AG04450 (cell line): ENCODE results near the gene OMD. TPM values are rescaled to one million over a fixed set of nuclear protein-coding genes. Genes with fewer than 3 reads are reported as not detected.

Experiments
- CTCF ChIA-PET: fragments of 300-600, 350-600 bp; formaldehyde crosslinking; extraction: SDS; loops from one replicate; lab custom pipeline; 2022; ENCODE audit warnings: antibody characterized with exemption, inconsistent platforms; lab: Charles Lee
- POLR2A ChIA-PET: fragments of 350-600 bp; formaldehyde crosslinking; extraction: SDS; loops from one replicate; lab custom pipeline; 2021; ENCODE audit warnings: antibody characterized with exemption, inconsistent platforms; lab: Yijun Ruan, JAX
- DNase-seq: peaks from one replicate; pipeline ENCODE4 v3.0.0-alpha.2; 2011; ENCODE audit warnings: low read depth, low spot score
- H3K27ac ChIP-seq: one replicate; pipeline ENCODE4 v1.5.1; 2012; ENCODE audit warnings: low read depth, low read length, control low read depth
- H3K27me3 ChIP-seq: one replicate; pipeline ENCODE4 v1.6.0; 2012; ENCODE audit warnings: low read length; ENCODE audit not compliant: control insufficient read depth, insufficient read depth
- H3K4me3 ChIP-seq: 2 replicates; pipeline ENCODE4 v1.5.1; 2011; ENCODE audit warnings: mild to moderate bottlenecking, low read depth, low read length, control low read depth
- H3K9me3 ChIP-seq: 2 replicates; pipeline ENCODE4 v1.5.1; 2012; ENCODE audit warnings: low read length; ENCODE audit not compliant: control insufficient read depth, insufficient read depth
- polyA plus RNA-seq: library from polyadenylated mRNA; depleted of rRNA; stranded (reverse); fragments of >200 nt; gene quantifications from 2 replicates; pipeline ENCODE4 v1.2.3, GENCODE V29; 2011
- TF ChIP-seq, protein P1 (sequence below): IDR thresholded peaks from 2 replicates; pipeline ENCODE4 v1.5.1; 2011; ENCODE audit warnings: low read depth, low read length, control low read depth, inconsistent platforms

OMD gene
- polyA plus RNA-seq, 1 experiment: not detected

DNA sequence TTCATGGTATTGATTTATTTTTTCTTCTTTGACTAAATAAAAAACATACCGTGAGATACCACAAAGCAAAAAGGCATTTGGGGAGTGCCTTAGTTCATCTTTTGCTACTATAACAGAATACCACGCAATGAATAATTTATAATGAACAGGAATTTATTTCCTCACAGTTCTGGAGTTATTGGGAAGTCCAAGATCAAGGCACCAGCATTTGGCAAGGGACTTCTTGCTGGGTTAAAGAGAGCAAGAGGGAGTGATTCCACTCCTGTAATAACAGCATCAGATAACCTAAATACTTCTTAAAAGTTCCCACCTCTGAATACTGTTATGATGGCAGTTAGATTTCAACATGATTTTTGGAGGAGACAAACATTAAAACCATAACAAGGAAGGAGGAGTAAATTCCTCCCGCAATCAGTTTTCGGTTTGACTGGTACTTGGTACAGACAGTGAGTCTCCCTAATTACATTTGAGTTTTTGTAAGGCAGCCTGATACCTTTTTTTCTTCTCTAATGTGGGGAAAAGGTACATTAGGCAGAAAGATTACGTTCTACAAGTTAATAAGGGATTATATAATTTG lies 8.8 kb upstream of the OMD start:
- TF ChIP-seq, protein P1, sequence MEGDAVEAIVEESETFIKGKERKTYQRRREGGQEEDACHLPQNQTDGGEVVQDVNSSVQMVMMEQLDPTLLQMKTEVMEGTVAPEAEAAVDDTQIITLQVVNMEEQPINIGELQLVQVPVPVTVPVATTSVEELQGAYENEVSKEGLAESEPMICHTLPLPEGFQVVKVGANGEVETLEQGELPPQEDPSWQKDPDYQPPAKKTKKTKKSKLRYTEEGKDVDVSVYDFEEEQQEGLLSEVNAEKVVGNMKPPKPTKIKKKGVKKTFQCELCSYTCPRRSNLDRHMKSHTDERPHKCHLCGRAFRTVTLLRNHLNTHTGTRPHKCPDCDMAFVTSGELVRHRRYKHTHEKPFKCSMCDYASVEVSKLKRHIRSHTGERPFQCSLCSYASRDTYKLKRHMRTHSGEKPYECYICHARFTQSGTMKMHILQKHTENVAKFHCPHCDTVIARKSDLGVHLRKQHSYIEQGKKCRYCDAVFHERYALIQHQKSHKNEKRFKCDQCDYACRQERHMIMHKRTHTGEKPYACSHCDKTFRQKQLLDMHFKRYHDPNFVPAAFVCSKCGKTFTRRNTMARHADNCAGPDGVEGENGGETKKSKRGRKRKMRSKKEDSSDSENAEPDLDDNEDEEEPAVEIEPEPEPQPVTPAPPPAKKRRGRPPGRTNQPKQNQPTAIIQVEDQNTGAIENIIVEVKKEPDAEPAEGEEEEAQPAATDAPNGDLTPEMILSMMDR: no peak
- CTCF ChIA-PET: no interaction called here
- Histone ChIP-seq H3K9me3 (no peaks in the 10 kb centered on the region), H3K27ac (no peak overlapping the region), H3K27me3 (no peaks in the 10 kb centered on the region), H3K4me3 (no peak overlapping the region)
- no peak for DNase-seq
- POLR2A ChIA-PET: interaction anchor here (0.7 kb wide), 1 partner anchor 11 kb away, joined by 3 read pairs; no protein-coding TSS in a partner anchor

DNA sequence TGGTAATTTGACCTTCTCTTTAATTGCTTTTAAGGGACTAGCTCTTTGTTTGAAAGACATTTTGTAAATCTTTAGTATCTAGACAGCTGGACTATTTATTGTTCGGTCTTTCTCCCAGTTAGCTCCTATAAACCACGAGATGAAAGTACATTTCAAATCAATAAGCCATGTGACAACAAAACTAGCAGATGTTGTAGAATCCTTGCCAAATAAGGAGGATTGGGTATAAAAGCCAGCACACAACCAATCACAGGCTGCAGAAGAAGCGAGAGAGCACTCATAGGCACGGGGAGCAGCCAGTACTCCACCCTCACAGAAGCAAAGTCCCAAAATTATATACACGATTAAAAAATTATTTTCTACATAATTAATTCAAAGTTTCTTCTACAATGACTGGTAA lies 8.1 kb upstream of the OMD start:
- no peaks in the 10 kb centered on the region for H3K9me3 ChIP-seq
- ChIA-PET CTCF (no interaction called here), POLR2A (no interaction called here)
- no peak overlapping the region for H3K27ac ChIP-seq
- H3K27me3 ChIP-seq: no peaks in the 10 kb centered on the region
- TF ChIP-seq, protein P1: no peak
- no peak for DNase-seq
- H3K4me3 ChIP-seq: no peak overlapping the region

DNA sequence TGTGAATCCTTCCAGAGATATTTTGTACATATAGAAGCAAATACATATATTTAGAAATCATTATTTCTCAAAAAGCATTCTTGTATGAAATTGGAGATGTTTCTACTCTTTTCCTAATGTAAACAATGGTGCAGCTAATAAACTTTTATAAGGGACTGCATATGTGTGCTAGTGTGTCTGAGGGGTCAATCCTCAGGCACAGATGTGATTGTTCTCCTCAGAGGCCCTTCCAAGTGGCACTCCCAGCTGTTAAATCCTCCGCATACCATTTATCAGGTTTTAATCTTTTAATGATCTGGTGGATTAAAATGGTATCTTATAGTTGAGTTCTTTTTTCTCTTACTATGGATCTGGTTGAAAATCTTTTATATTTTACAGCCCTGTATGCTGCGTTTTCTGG lies 5.6 kb upstream of the OMD start:
- Histone ChIP-seq H3K27ac (no peak overlapping the region), H3K27me3 (no peaks in the 10 kb centered on the region), H3K9me3 (no peaks in the 10 kb centered on the region), H3K4me3 (no peak overlapping the region)
- POLR2A ChIA-PET: no interaction called here
- CTCF ChIA-PET: no interaction called here
- TF ChIP-seq, protein P1: no peak
- DNase-seq: no peak

DNA sequence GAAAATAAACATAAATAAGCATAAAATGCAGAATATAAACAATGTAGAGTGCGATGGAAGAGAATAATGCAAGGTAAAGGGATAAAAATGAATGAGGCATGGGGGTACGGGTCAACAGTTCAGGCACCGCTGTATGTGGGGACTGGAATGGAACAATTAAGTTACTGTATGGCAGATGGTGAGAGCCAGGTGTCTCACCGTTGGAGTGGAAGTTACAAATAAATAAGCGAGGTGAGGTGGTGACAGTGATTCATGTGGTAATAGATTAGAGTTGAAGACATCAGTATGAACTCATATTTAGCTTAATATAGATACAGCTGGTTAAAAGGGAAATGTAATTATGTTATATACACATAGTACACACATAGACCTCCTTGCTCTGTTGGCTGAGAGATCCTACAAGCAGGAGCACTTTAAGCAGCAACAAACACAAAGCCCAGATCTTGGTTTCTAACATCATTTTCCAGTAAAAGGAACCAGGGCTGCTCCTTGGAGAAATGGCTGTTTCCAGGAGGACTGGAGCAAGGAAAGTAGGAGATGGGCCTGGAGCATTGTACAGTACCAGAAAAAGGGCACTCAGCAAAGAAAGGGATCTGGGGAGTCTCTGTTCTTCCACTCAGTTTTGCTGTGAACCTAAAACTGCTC lies 2.4 kb upstream of the OMD start:
- ChIA-PET CTCF (interaction anchor here (2.0 kb wide), 1 partner anchor 13 kb away, joined by 10 read pairs; no protein-coding TSS in a partner anchor), POLR2A (no interaction called here)
- H3K9me3 ChIP-seq: no peaks in the 10 kb centered on the region
- TF ChIP-seq, protein P1: no peak
- no peaks in the 10 kb centered on the region for H3K27me3 ChIP-seq
- no peak overlapping the region for H3K27ac ChIP-seq
- no peak overlapping the region for H3K4me3 ChIP-seq
- no peak for DNase-seq

DNA sequence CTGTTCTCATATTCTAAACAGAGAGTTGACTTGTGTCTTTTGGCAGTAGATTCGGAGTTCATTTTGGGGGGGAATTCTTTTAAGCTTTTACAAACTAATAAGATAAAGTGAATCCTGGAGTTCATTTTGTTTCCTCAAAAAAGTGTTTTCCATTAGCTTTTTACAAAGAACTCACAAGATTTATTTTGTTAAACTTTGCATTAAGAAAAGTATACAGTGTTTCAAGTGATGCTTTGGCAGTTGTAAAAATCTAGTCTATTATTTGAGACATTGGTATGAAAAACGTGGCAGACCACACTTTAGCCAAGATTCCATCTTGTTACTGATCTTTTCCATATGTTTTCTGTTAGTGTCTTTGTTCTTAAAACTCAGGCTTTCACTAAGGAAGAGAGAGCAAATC lies 1.2 kb upstream of the OMD start:
- Histone ChIP-seq H3K27ac (no peak overlapping the region), H3K9me3 (no peaks in the 10 kb centered on the region), H3K4me3 (no peak overlapping the region), H3K27me3 (no peaks in the 10 kb centered on the region)
- CTCF ChIA-PET: interaction anchor here (2.0 kb wide), 1 partner anchor 14 kb away, joined by 10 read pairs; no protein-coding TSS in a partner anchor
- TF ChIP-seq, protein P1: no peak
- no peak for DNase-seq
- POLR2A ChIA-PET: no interaction called here
